ENCODE measurements around the gene PRF1. TPM values are rescaled to one million over a fixed set of nuclear protein-coding genes. Genes with fewer than 3 reads are reported as not detected.

PRF1 gene
- total RNA-seq, 2 donors from 2014 or later, result not detected

- H3K36me3 ChIP-seq (ENCODE audit: control insufficient read depth, insufficient read depth, low read length), result no peaks in the 10 kb centered on the region
- Mint-ChIP-seq H3K9me3 (no peaks in the 10 kb centered on the region), H3K4me1 (peaks cover 13% of the 10 kb centered on the region), H3K27ac (no peak overlapping the region), H3K27me3 (ENCODE audit: insufficient read depth) (no peaks in the 10 kb centered on the region), H3K4me3 (no peak overlapping the region), H3K36me3 (ENCODE audit: low read depth) (no peaks in the 10 kb centered on the region)
- 92 to 93% methylated on average over 3 of the region's 3 CpGs for WGBS, 2 experiments (ENCODE audit: insufficient coverage in 1 of 2, insufficient read length in 1 of 2)
- DNase-seq, result peak; percentile 43
- H3K4me1 ChIP-seq (ENCODE audit: control insufficient read depth, insufficient read depth, low read length), result no peaks in the 10 kb centered on the region
- no peaks in the 10 kb centered on the region for H3K9me3 ChIP-seq (ENCODE audit: control insufficient read depth, low read length)
- no peak overlapping the region for H3K9ac ChIP-seq (ENCODE audit: extremely low read depth, low read length, poor library complexity, severe bottlenecking)
- no peaks in the 10 kb centered on the region for H3K27me3 ChIP-seq (ENCODE audit: control insufficient read depth, insufficient read depth, low read length, poor library complexity, severe bottlenecking)
- H3K27ac ChIP-seq (ENCODE audit: low read depth, low read length), result no peak overlapping the region
- no peak overlapping the region for H3K4me3 ChIP-seq (ENCODE audit: low read length)
- TF ChIP-seq CTCF (conservative IDR thresholded peaks at IDR 0.05), result no peak
Observed at GRCh38 chr10:70594161-70594560, 8.4 kb downstream of the PRF1 start.

- no peak overlapping the region for H3K4me3 Mint-ChIP-seq
- no peaks in the 10 kb centered on the region for H3K9me3 ChIP-seq (ENCODE audit: control insufficient read depth, low read length)
- H3K27ac Mint-ChIP-seq, result no peak overlapping the region
- no peak overlapping the region for H3K4me3 ChIP-seq (ENCODE audit: low read length)
- H3K27me3 ChIP-seq (ENCODE audit: control insufficient read depth, insufficient read depth, low read length, poor library complexity, severe bottlenecking), result no peaks in the 10 kb centered on the region
- H3K9me3 Mint-ChIP-seq, result no peaks in the 10 kb centered on the region
- H3K36me3 Mint-ChIP-seq (ENCODE audit: low read depth), result no peaks in the 10 kb centered on the region
- no peak for TF ChIP-seq CTCF (conservative IDR thresholded peaks at IDR 0.05)
- H3K4me1 ChIP-seq (ENCODE audit: control insufficient read depth, insufficient read depth, low read length), result no peaks in the 10 kb centered on the region
- peak; percentile 15 for DNase-seq
- no peaks in the 10 kb centered on the region for H3K27me3 Mint-ChIP-seq (ENCODE audit: insufficient read depth)
- H3K4me1 Mint-ChIP-seq, result peaks cover 13% of the 10 kb centered on the region
- H3K9ac ChIP-seq (ENCODE audit: extremely low read depth, low read length, poor library complexity, severe bottlenecking), result no peak overlapping the region
- WGBS, 2 experiments (ENCODE audit: insufficient coverage in 1 of 2, insufficient read length in 1 of 2), result 90 to 92% methylated on average over 3 to 7 of the region's 7 CpGs
- H3K27ac ChIP-seq (ENCODE audit: low read depth, low read length), result no peak overlapping the region
- no peaks in the 10 kb centered on the region for H3K36me3 ChIP-seq (ENCODE audit: control insufficient read depth, insufficient read depth, low read length)
Observed at GRCh38 chr10:70593513-70593890, 9.0 kb downstream of the PRF1 start.

- H3K27ac Mint-ChIP-seq, result no peak overlapping the region
Observed at GRCh38 chr10:70592746-70593512, 9.6 kb downstream of the PRF1 start.

More at GRCh38 chr10:70592746-70593512, 9.6 kb downstream of the PRF1 start:
- peaks cover 13% of the 10 kb centered on the region for H3K4me1 Mint-ChIP-seq
- no peak overlapping the region for H3K9ac ChIP-seq (ENCODE audit: extremely low read depth, low read length, poor library complexity, severe bottlenecking)
- no peak overlapping the region for H3K4me3 Mint-ChIP-seq
- no peaks in the 10 kb centered on the region for H3K27me3 ChIP-seq (ENCODE audit: control insufficient read depth, insufficient read depth, low read length, poor library complexity, severe bottlenecking)
- H3K4me3 ChIP-seq (ENCODE audit: low read length), result no peak overlapping the region
- H3K9me3 ChIP-seq (ENCODE audit: control insufficient read depth, low read length), result no peaks in the 10 kb centered on the region
- H3K36me3 Mint-ChIP-seq (ENCODE audit: low read depth), result no peaks in the 10 kb centered on the region
- peak; percentile 27 for DNase-seq
- H3K27me3 Mint-ChIP-seq (ENCODE audit: insufficient read depth), result peaks cover 1% of the 10 kb centered on the region
- no peak for TF ChIP-seq CTCF (conservative IDR thresholded peaks at IDR 0.05)
- H3K9me3 Mint-ChIP-seq, result no peaks in the 10 kb centered on the region
- no peaks in the 10 kb centered on the region for H3K4me1 ChIP-seq (ENCODE audit: control insufficient read depth, insufficient read depth, low read length)
- 89 to 92% methylated on average over 8 to 16 of the region's 16 CpGs for WGBS, 2 experiments (ENCODE audit: insufficient coverage in 1 of 2, insufficient read length in 1 of 2)
- no peaks in the 10 kb centered on the region for H3K36me3 ChIP-seq (ENCODE audit: control insufficient read depth, insufficient read depth, low read length)
- H3K27ac ChIP-seq (ENCODE audit: low read depth, low read length), result no peak overlapping the region
